HCT116 (cell line): ENCODE results near the gene JAK2. TPM values are rescaled to one million over a fixed set of nuclear protein-coding genes. Genes with fewer than 3 reads are reported as not detected.

Source experiments
- ATAC-seq: fragments of 200-7000 bp; cut with Tn5 transposase; 2 replicates; pipeline ENCODE4 v1.9.1; 2020; ENCODE audit warnings: mild to moderate bottlenecking, moderate library complexity
- BruUV-seq: library from RNA; stranded (reverse); fragments of 400-500 nt; replicated peaks from 2 replicates; lab custom pipeline; 2021; lab: Mats Ljungman, UMichigan
- CTCF ChIA-PET: fragments of 300-600 bp; sonication (Branson Sonifier 250); formaldehyde crosslinking; loops from one replicate; lab custom pipeline; 2021; ENCODE audit warnings: antibody characterized with exemption; lab: Charles Lee
- POLR2A ChIA-PET: fragments of 300-600, 350-600 bp; sonication (Branson Sonifier 250); formaldehyde crosslinking; loops from one replicate; lab custom pipeline; 2021; ENCODE audit warnings: antibody characterized with exemption; lab: Charles Lee
- RAD21 ChIA-PET, 2 experiments: fragments of 300-600 bp; sonication (Branson Sonifier 250); formaldehyde crosslinking; loops; one replicate each; lab custom pipeline; 2023; ENCODE audit warnings: low total read pairs in 2 of 2; ENCODE audit not compliant: uncharacterized antibody in 2 of 2, unreplicated experiment in 2 of 2, low non-redundant PET in 1 of 2; lab: Charles Lee
- DNase-seq: peaks from one replicate; pipeline ENCODE4 v3.0.0-alpha.2; 2010; ENCODE audit warnings: low read depth, low spot score
- H2AFZ ChIP-seq: fragments of 200-600 bp; shearing (Covaris generic), sonication (generic); 2 replicates; pipeline ENCODE4 v1.6.1; 2017; ENCODE audit warnings: low read depth, mixed run types, mixed read lengths, antibody characterized with exemption, low read length; ENCODE audit not compliant: poor library complexity, severe bottlenecking
- H3K27ac ChIP-seq: 2 replicates; pipeline ENCODE4 v1.5.1; 2012; ENCODE audit warnings: low read depth, low read length
- H3K27me3 ChIP-seq: fragments of 200-600 bp; sonication (generic); 2 replicates; pipeline ENCODE4 v1.6.1; 2016; ENCODE audit warnings: mixed run types, low read length, mixed read lengths; ENCODE audit not compliant: insufficient read depth
- H3K36me3 ChIP-seq, 2 experiments: fragments of 200-500 bp in 1 of 2; fragments of 200-600 bp in 1 of 2; sonication (Bioruptor generic) in 1 of 2; sonication (generic) in 1 of 2; 2 replicates each; pipeline versions ENCODE4 v1.5.1 to v1.6.1; 2014 to 2016; ENCODE audit warnings: low read length in 2 of 2, inconsistent platforms in 1 of 2, mixed read lengths in 1 of 2, mixed run types in 1 of 2; ENCODE audit not compliant: insufficient read depth in 2 of 2, control insufficient read depth in 1 of 2
- H3K4me1 ChIP-seq, 2 experiments: fragments of 200-600 bp in 1 of 2; sonication (generic) in 1 of 2; 2 replicates each; pipeline versions ENCODE4 v1.5.1 to v1.6.1; 2012 to 2017; ENCODE audit warnings: low read length in 2 of 2, inconsistent platforms in 1 of 2, mild to moderate bottlenecking in 1 of 2, mixed read lengths in 1 of 2, mixed run types in 1 of 2, moderate library complexity in 1 of 2; ENCODE audit not compliant: insufficient read depth in 2 of 2, control insufficient read depth in 1 of 2
- H3K4me2 ChIP-seq: fragments of 200-600 bp; sonication (generic); 2 replicates; pipeline ENCODE4 v1.6.1; 2017; ENCODE audit warnings: mixed run types, low read length, mixed read lengths
- H3K4me3 ChIP-seq, 2 experiments: fragments of 200-600 bp in 1 of 2; sonication (generic) in 1 of 2; replicated peaks in 1 of 2; 2 replicates each; pipeline ENCODE4 v1.5.1; 2011 to 2016; ENCODE audit warnings: low read length in 2 of 2, control low read depth in 1 of 2, low read depth in 1 of 2, mild to moderate bottlenecking in 1 of 2, mixed read lengths in 1 of 2, mixed run types in 1 of 2
- H3K79me2 ChIP-seq: fragments of 200-600 bp; sonication (generic); 2 replicates; pipeline ENCODE4 v1.6.1; 2017; ENCODE audit warnings: mild to moderate bottlenecking, mixed run types, low read length, moderate library complexity, mixed read lengths; ENCODE audit not compliant: insufficient read depth
- H3K9ac ChIP-seq: fragments of 200-600 bp; sonication (generic); 2 replicates; pipeline ENCODE4 v1.6.1; 2016; ENCODE audit warnings: low read length, mixed read lengths
- H3K9me2 ChIP-seq: fragments of 200-600 bp; sonication (generic), shearing (Covaris generic); 2 replicates; pipeline ENCODE4 v1.6.1; 2017; ENCODE audit warnings: mixed run types, mild to moderate bottlenecking, moderate library complexity; ENCODE audit not compliant: insufficient read depth
- H3K9me3 ChIP-seq, 2 experiments: fragments of 200-500 bp in 1 of 2; fragments of 200-600 bp in 1 of 2; sonication (Bioruptor generic) in 1 of 2; sonication (generic) in 1 of 2; 2 replicates each; pipeline ENCODE4 v1.6.1; 2014 to 2017; ENCODE audit warnings: low read length in 2 of 2, mixed read lengths in 2 of 2, inconsistent platforms in 1 of 2, low read depth in 1 of 2, mild to moderate bottlenecking in 1 of 2, mixed run types in 1 of 2, moderate library complexity in 1 of 2; ENCODE audit not compliant: control insufficient read depth in 1 of 2, insufficient read depth in 1 of 2
- H4K20me1 ChIP-seq: fragments of 200-600 bp; sonication (generic), shearing (Covaris generic); 2 replicates; pipeline ENCODE4 v1.6.1; 2017; ENCODE audit warnings: mixed run types, mild to moderate bottlenecking, moderate library complexity; ENCODE audit not compliant: insufficient read depth
- CTCF ChIP-seq, 3 experiments: fragments of 200-600 bp in 1 of 3; sonication (generic) in 1 of 3; IDR thresholded peaks in 2 of 3; conservative IDR thresholded peaks in 1 of 3; 2 replicates each; pipeline ENCODE4 v1.5.1; 2012 to 2017; ENCODE audit warnings: low read depth in 2 of 3, low read length in 2 of 3, antibody characterized with exemption in 1 of 3, borderline replicate concordance in 1 of 3, control low read depth in 1 of 3, mild to moderate bottlenecking in 1 of 3, mixed read lengths in 1 of 3, mixed run types in 1 of 3, moderate library complexity in 1 of 3; ENCODE audit not compliant: insufficient read depth in 1 of 3
- EGR1 ChIP-seq: IDR thresholded peaks from 2 replicates; pipeline ENCODE4 v1.6.1; 2012; ENCODE audit warnings: low read depth
- ELF1 ChIP-seq: IDR thresholded peaks from 2 replicates; pipeline ENCODE4 v1.6.1; 2012; ENCODE audit warnings: low read depth, borderline replicate concordance
- EZH2 ChIP-seq: fragments of 200-600 bp; sonication (generic); IDR thresholded peaks from 2 replicates; pipeline ENCODE4 v1.6.1; 2017; ENCODE audit warnings: antibody characterized with exemption, mixed run types
- MAX ChIP-seq: IDR thresholded peaks from 2 replicates; pipeline ENCODE4 v1.6.1; 2012
- POLR2A ChIP-seq: IDR thresholded peaks from 2 replicates; pipeline ENCODE4 v1.7.0; 2011; ENCODE audit warnings: borderline replicate concordance; ENCODE audit not compliant: insufficient read depth, insufficient read length; ENCODE audit errors: extremely low read depth
- POLR2AphosphoS5 ChIP-seq: IDR thresholded peaks from 2 replicates; pipeline ENCODE4 v1.6.1; 2011; ENCODE audit warnings: mild to moderate bottlenecking, low read depth, low read length, moderate library complexity
- RAD21 ChIP-seq: IDR thresholded peaks from 2 replicates; pipeline ENCODE4 v1.6.1; 2012; ENCODE audit warnings: low read depth, mild to moderate bottlenecking
- SIN3A ChIP-seq: IDR thresholded peaks from 2 replicates; pipeline ENCODE4 v1.6.1; 2012; ENCODE audit warnings: low read depth
- SP1 ChIP-seq: IDR thresholded peaks from 2 replicates; pipeline ENCODE4 v1.6.1; 2012; ENCODE audit warnings: low read depth
- YY1 ChIP-seq: IDR thresholded peaks from 2 replicates; pipeline ENCODE4 v1.6.1; 2011; ENCODE audit warnings: low read length, low read depth, moderate library complexity, mild to moderate bottlenecking; ENCODE audit not compliant: insufficient replicate concordance; ENCODE audit errors: extremely low read depth
- ZBTB33 ChIP-seq: IDR thresholded peaks from 2 replicates; pipeline ENCODE4 v1.6.1; 2011; ENCODE audit warnings: mild to moderate bottlenecking, low read length, moderate library complexity; ENCODE audit not compliant: insufficient replicate concordance; ENCODE audit errors: extremely low read depth
- ZFX ChIP-seq: fragments of 450-650 bp; IDR thresholded peaks from 2 replicates; pipeline ENCODE4 v1.6.1; 2017
- intact Hi-C: fragments of 100-400 bp; cut with micrococcal nuclease; formaldehyde crosslinking; loops from 2 replicates; pipeline ENCODE4 v1.10.0; 2022
- total RNA-seq: library from RNA; stranded (reverse); gene quantifications from one replicate; pipeline ENCODE4 v1.2.1, GENCODE V29; 2021; ENCODE audit not compliant: unreplicated experiment

Gene JAK2
- total RNA-seq, 1 experiment from 2014 or later, result 4.6 TPM

GRCh38 chr9:5122516-5122915, 137.4 kb downstream of the JAK2 start:
- Histone ChIP-seq H3K27ac (no peak overlapping the region), H3K79me2 (no peaks in the 10 kb centered on the region), H2AFZ (no peak overlapping the region), H3K9ac (no peak overlapping the region), H4K20me1 (no peaks in the 10 kb centered on the region), H3K4me2 (no peak overlapping the region), H3K9me3 (no peaks in the 10 kb centered on the region), H3K36me3 (no peaks in the 10 kb centered on the region), H3K27me3 (no peaks in the 10 kb centered on the region), H3K4me3 (no peak overlapping the region), H3K4me1 (no peaks in the 10 kb centered on the region), H3K9me2 (no peaks in the 10 kb centered on the region)
- ChIA-PET RAD21 (no interaction called here), POLR2A (no interaction called here), CTCF (no interaction called here)
- no peak for DNase-seq
- no TSS peak for BruUV-seq
- intact Hi-C loops, result no loop called here
- no peak for TF ChIP-seq ELF1
- no peak for TF ChIP-seq SIN3A
- TF ChIP-seq ZBTB33, result no peak
- no peak for TF ChIP-seq EZH2
- no peak for TF ChIP-seq CTCF (IDR thresholded peaks at IDR 0.05 in 2 of 3, conservative IDR thresholded peaks at IDR 0.05 in 1 of 3; ENCODE audit: borderline replicate concordance in 1 of 3, insufficient read depth in 1 of 3, low read depth in 2 of 3, low read length in 2 of 3)
- no peak for TF ChIP-seq SP1
- no peak for TF ChIP-seq POLR2AphosphoS5
- no peak for TF ChIP-seq YY1
- no peak for TF ChIP-seq RAD21
- TF ChIP-seq ZFX, result no peak
- no peak for TF ChIP-seq EGR1
- no peak for TF ChIP-seq POLR2A
- TF ChIP-seq MAX, result no peak
- no peak for ATAC-seq
